ACC112 (cell line): Measurements from ENCODE around the gene R3HCC1L.

Experiments
- H2AFZ ChIP-seq: fragments of 200-600 bp; sonication (generic); one replicate; pipeline ENCODE4 v1.6.0; 2017; ENCODE audit warnings: antibody characterized with exemption, low read length; ENCODE audit not compliant: unreplicated experiment
- H3K27ac ChIP-seq: fragments of 200-600 bp; sonication (generic); 2 replicates; pipeline ENCODE4 v1.5.1; 2014; ENCODE audit warnings: low read depth, mild to moderate bottlenecking, antibody characterized with exemption, low read length, moderate library complexity
- H3K27me3 ChIP-seq: fragments of 200-600 bp; sonication (generic); 2 replicates; pipeline ENCODE4 v1.6.1; 2014; ENCODE audit warnings: mild to moderate bottlenecking, antibody characterized with exemption, low read length, moderate library complexity, mixed read lengths; ENCODE audit not compliant: insufficient read depth
- H3K36me3 ChIP-seq: fragments of 200-600 bp; sonication (generic); 2 replicates; pipeline ENCODE4 v1.6.1; 2016; ENCODE audit warnings: mild to moderate bottlenecking, antibody characterized with exemption, low read length, moderate library complexity, mixed read lengths; ENCODE audit not compliant: insufficient read depth
- H3K4me1 ChIP-seq: fragments of 200-600 bp; sonication (generic); one replicate; pipeline ENCODE4 v1.6.1; 2016; ENCODE audit warnings: low read length, mixed read lengths; ENCODE audit not compliant: insufficient read depth, unreplicated experiment, control insufficient read depth
- H3K4me3 ChIP-seq: fragments of 200-600 bp; sonication (generic); 2 replicates; pipeline ENCODE4 v1.5.1; 2014; ENCODE audit warnings: mild to moderate bottlenecking, low read depth, low read length
- H3K79me2 ChIP-seq: fragments of 200-600 bp; sonication (generic); one replicate; pipeline ENCODE4 v1.6.0; 2016; ENCODE audit warnings: low read length; ENCODE audit not compliant: control insufficient read depth, unreplicated experiment, insufficient read depth

The R3HCC1L gene

DNA sequence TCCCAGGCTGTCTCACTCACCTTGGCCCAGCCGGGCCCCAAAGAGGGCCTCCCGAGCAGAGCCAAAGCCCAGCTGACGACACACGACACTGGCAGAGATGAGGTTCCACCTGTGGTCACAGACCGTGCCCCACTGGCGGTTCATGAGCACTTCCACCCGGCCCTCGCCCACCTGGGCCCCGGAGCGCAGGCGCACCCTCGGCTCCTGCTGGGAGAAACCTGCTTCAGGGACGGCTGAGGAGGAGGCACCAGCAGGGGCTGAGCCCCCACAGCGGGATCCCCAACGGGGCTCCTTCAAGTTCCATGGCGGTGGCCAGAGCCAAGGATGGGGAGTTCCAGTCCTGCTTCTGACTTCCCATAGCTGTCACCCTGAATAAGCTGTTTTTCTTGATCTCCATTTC lies 123.5 kb downstream of the R3HCC1L start:
- H3K79me2 ChIP-seq: no peaks in the 10 kb centered on the region
- no peaks in the 10 kb centered on the region for H3K27me3 ChIP-seq
- no peak overlapping the region for H3K27ac ChIP-seq
- no peaks in the 10 kb centered on the region for H3K4me1 ChIP-seq
- H3K4me3 ChIP-seq: no peak overlapping the region
- no peak overlapping the region for H2AFZ ChIP-seq
- no peaks in the 10 kb centered on the region for H3K36me3 ChIP-seq

DNA sequence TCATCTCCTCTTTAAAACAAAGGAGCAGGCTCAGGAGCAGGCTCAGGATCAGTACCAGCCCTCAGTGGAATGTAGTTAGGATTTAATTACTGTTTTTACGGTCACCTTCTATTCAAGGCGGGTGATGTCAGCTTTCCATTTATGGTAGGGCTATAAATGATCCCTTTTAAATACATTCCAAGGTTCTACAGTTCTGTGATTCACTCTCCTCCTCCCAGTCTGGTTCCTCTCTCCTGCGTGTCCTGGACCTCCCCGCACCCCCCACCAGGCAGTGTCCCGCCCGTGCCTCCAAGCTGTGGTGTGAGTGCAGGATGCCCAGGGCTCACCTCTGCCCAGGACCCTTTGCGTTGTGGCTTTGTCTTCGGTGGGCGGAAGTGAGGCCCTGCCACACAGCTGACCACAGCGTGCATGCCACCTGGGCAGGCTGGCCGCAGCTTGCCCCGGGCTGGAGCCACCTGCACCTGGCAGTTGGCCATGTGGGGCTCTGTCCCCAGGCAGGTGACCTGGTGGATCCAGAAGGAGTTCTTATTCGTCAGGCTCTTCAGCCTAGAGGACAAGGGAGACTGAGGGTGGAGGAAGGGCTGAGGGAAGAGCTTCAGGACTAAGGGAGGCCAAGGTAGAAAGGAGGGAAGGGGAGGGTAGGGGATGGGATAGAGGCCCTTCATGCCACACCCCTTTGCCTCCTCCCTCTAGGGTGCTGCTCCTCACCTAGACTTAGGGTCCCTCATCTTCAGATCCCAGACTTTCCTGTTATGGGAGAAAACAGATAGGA lies 124.4 kb downstream of the R3HCC1L start:
- H3K4me1 ChIP-seq: no peaks in the 10 kb centered on the region
- H2AFZ ChIP-seq: no peak overlapping the region
- H3K4me3 ChIP-seq: no peak overlapping the region
- H3K36me3 ChIP-seq: no peaks in the 10 kb centered on the region
- no peaks in the 10 kb centered on the region for H3K79me2 ChIP-seq
- H3K27me3 ChIP-seq: no peaks in the 10 kb centered on the region
- H3K27ac ChIP-seq: no peak overlapping the region

DNA sequence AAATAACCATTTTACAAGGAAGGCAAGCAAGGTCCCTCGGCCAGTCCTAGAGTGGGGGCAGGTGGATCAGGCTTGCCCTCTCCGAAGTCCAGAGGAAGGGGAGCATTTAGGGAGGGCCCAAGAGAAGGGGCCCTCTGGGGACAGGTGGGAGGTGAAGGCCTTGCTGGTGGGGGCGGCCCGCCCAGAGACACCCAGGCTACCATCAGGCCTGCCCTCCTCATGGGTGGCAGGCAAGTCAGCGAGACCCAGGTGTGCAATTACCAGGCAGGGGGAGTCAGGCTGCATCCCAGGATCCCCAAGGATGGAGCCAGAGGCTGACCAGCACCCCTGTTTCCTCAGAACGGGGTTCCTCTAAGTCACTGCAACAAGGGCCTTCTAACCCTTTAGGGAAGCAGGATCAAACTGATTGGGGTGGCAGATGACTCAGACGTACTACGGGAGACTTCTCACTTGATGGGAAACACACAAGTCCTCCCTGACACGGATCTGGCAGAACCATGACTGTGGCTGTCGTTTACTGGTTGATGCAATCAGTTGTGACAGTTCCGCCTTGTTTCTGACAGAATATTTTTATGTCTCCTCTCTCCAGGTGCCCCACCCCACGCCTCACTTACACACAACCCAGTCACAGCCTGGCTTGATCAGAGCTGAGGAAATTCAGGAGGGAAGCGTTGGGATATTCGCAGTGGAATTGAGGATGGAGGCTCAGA lies 125.3 kb downstream of the R3HCC1L start:
- H3K4me1 ChIP-seq: no peaks in the 10 kb centered on the region
- no peaks in the 10 kb centered on the region for H3K36me3 ChIP-seq
- no peak overlapping the region for H3K27ac ChIP-seq

DNA sequence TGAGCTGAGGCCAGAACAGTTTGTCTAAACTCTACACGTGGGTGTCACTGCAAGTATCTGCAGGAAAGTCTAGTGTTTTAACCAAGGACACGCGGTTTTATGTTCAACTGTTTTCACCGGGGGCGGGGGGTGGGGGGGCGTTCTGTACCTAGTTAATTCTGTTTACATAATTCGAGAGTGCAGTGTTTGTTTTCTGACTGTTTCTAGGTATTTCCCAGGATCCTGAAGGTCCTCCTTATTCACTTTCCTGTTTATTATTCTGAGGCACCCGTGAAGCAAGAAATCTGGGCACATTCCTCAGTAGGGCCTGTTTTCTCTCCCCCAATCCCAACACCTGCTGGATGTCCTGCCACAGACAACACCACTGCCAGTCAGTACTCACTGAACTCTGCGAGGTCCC lies 125.9 kb downstream of the R3HCC1L start:
- H3K27me3 ChIP-seq: no peaks in the 10 kb centered on the region
- no peak overlapping the region for H3K4me3 ChIP-seq
- H3K79me2 ChIP-seq: no peaks in the 10 kb centered on the region
- H3K27ac ChIP-seq: no peak overlapping the region
- H3K4me1 ChIP-seq: no peaks in the 10 kb centered on the region
- no peaks in the 10 kb centered on the region for H3K36me3 ChIP-seq
- no peak overlapping the region for H2AFZ ChIP-seq

More for the DNA sequence above, 125.3 kb downstream of the R3HCC1L start:
- Histone ChIP-seq H3K27me3 (no peaks in the 10 kb centered on the region), H2AFZ (no peak overlapping the region), H3K79me2 (no peaks in the 10 kb centered on the region), H3K4me3 (no peak overlapping the region)

DNA sequence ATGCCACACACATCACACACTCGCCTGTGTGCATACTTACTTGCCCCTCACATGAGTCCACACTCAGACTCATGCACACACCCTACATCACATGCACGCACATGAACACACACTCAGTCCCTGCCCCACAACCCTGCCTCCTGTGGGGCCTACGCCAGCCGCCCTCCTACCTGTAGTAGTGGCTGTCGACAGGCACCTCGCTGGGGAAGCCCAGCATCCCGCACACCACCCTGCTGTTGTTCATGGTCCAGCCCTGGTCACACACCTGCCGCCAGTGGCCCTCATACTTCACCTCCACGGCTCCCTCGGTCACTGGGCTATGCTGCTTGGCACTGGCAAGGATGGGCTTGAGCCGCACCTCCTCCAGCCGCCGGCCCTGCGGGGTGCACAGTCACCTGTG lies 126.3 kb downstream of the R3HCC1L start:
- Histone ChIP-seq H3K4me1 (no peaks in the 10 kb centered on the region), H3K4me3 (no peak overlapping the region), H3K79me2 (no peaks in the 10 kb centered on the region), H3K36me3 (no peaks in the 10 kb centered on the region), H2AFZ (no peak overlapping the region), H3K27ac (no peak overlapping the region), H3K27me3 (no peaks in the 10 kb centered on the region)

DNA sequence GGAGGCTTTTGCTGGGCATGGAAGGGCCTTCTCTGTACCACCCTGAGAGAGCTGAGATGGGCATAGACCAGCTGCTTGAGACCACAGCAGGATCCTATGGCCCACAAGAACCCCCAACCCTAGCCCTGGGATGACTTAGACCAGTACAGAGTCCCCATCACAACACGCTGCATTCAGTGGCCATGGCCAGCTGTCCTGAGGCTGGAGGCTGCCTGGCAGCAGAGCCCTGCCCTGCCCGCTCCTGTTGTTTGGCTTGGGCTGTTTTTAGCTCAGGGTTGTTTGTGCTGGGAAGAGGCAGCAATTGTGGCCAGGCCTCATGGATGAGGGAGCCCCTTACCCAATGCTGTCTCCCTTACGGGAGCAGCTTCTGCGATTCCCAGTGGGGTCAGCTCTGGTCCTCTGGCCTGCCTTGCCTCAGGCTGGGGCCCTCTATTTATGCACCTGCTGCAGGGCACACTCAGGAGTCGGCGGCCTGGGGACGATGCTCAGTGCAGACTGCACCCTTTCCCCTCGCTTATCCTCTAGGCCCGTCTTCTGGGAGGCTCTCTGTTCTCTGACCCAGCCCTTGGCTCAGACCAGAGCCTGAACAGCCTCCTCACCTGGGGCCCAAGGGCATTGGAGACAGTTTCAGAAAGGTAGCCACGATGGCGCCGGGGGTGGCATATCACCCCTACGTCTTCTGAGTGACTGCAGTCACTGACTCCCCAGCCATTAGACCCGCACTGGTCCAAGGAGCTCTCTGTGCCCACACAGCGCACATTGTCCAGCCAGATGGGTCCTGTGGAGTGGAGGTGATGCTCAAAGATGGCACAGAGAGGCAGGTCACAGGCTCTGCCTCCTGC lies 127.2 kb downstream of the R3HCC1L start:
- no peak overlapping the region for H3K27ac ChIP-seq
- H3K4me3 ChIP-seq: no peak overlapping the region
- no peaks in the 10 kb centered on the region for H3K27me3 ChIP-seq
- H3K4me1 ChIP-seq: no peaks in the 10 kb centered on the region
- H2AFZ ChIP-seq: no peak overlapping the region
- no peaks in the 10 kb centered on the region for H3K79me2 ChIP-seq
- no peaks in the 10 kb centered on the region for H3K36me3 ChIP-seq

DNA sequence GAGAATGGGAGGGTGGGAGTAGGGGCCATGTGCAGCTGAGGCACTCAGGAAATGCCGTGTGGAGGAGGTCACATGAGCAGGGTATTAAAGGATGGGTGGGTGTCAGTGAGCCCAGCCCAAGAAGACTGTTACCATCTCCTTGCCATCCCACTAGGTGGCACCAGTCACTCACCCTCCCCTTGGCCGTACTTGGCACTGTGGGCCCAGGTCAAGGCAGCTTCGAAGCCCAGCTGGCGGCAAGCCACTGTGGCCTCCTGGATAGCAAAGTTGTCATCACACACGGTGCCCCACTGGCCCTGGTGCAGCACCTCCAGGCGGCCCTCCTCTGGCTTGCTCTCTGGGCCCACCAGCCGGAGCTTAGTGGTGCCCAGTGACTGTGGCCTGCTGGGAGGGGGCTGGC lies 128.1 kb downstream of the R3HCC1L start:
- H3K36me3 ChIP-seq: no peaks in the 10 kb centered on the region
- H3K4me3 ChIP-seq: no peak overlapping the region
- H3K27ac ChIP-seq: no peak overlapping the region
- H3K27me3 ChIP-seq: no peaks in the 10 kb centered on the region
- no peaks in the 10 kb centered on the region for H3K4me1 ChIP-seq
- H2AFZ ChIP-seq: no peak overlapping the region
- no peaks in the 10 kb centered on the region for H3K79me2 ChIP-seq

DNA sequence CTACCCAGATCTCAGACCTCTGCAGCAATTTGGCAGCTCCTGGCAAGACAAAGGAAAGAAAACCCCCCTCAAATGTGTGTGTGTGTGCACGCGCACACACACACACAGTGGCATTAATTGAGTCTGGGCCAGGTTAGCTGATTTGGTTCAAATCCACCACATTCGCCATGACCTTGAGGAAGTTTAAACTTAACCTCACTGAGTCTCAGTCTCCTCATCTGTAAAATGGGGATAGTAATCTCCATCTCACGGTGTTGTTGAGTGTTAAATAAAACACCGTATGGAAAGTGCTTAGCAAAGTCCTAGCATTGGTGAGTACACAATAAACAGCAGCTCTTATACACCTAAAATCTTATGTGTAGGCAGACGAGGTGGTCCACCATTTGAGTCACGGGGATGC lies 128.6 kb downstream of the R3HCC1L start:
- no peaks in the 10 kb centered on the region for H3K79me2 ChIP-seq
- no peak overlapping the region for H3K4me3 ChIP-seq
- H3K4me1 ChIP-seq: no peaks in the 10 kb centered on the region
- no peak overlapping the region for H2AFZ ChIP-seq
- H3K27me3 ChIP-seq: no peaks in the 10 kb centered on the region
- H3K27ac ChIP-seq: no peak overlapping the region
- H3K36me3 ChIP-seq: no peaks in the 10 kb centered on the region

DNA sequence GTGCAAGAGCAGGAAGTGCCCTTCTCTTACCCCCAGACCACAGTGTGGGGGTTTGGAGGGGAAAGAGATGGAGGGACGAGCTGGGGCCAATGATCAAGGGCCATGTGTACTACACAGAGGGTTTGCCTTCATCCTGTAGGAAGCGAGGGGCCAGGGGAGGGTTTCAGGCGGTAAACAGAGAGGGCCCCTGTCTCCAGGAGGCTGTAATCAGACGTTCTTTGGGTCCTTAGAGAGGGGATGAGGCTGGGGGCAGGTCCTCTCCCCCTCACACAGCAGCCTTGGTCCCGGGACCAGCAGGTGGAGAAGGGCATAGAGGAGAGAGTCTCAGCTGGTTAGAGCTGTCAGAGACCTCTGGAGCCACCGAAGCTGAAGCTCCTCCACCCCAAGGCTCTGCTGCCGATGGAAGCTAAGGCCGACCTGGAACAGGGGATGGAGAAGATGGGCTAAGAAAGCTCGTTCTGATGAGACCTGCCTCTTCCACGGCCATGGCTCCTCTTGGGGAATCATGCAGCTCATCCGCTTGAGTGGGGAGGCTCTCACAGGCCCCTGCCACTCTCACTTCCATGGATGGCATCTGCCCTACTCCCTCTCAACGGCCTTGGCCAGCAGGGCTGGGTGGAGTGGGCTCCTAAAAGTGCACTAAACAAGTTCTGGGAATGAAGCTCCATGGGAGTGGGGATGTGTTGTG lies 130.1 kb downstream of the R3HCC1L start:
- no peaks in the 10 kb centered on the region for H3K79me2 ChIP-seq
- no peaks in the 10 kb centered on the region for H3K36me3 ChIP-seq
- H2AFZ ChIP-seq: no peak overlapping the region
- no peak overlapping the region for H3K4me3 ChIP-seq
- H3K4me1 ChIP-seq: peaks cover 8% of the 10 kb centered on the region
- no peak overlapping the region for H3K27ac ChIP-seq
- H3K27me3 ChIP-seq: no peaks in the 10 kb centered on the region
